Smooth muscle cell (in vitro differentiated cells): Measurements from ENCODE around the gene MAML2. TPM values are rescaled to one million over a fixed set of nuclear protein-coding genes. Genes with fewer than 3 reads are reported as not detected.

ENCODE experiments used
- DNase-seq: peaks from one replicate; lab custom pipeline; 2025; ENCODE audit not compliant: unreplicated experiment; lab: John Stamatoyannopoulos, UW
- H2AFZ ChIP-seq: fragments of 200-600 bp; sonication (generic); 2 replicates; pipeline ENCODE4 v1.6.0; 2016; ENCODE audit warnings: antibody characterized with exemption, low read depth, mild to moderate bottlenecking
- H3F3A ChIP-seq: fragments of 200-600 bp; sonication (generic); 2 replicates; pipeline ENCODE4 v1.6.0; 2017; ENCODE audit warnings: antibody characterized with exemption, low read depth
- H3K27ac ChIP-seq: fragments of 200-600 bp; sonication (generic); 2 replicates; pipeline ENCODE4 v1.5.1; 2016; ENCODE audit warnings: low read depth, mild to moderate bottlenecking
- H3K27me3 ChIP-seq: fragments of 200-600 bp; sonication (generic); 2 replicates; pipeline ENCODE4 v1.6.1; 2016; ENCODE audit warnings: low read depth, mild to moderate bottlenecking
- H3K36me3 ChIP-seq: fragments of 200-600 bp; sonication (generic); 2 replicates; pipeline ENCODE4 v1.5.1; 2016; ENCODE audit warnings: low read depth
- H3K4me1 ChIP-seq: fragments of 200-600 bp; sonication (generic); 2 replicates; pipeline ENCODE4 v1.5.1; 2016; ENCODE audit warnings: low read depth
- H3K4me2 ChIP-seq: fragments of 200-600 bp; sonication (generic); 2 replicates; pipeline ENCODE4 v1.6.0; 2016; ENCODE audit warnings: mild to moderate bottlenecking
- H3K4me3 ChIP-seq: fragments of 200-600 bp; sonication (generic); 2 replicates; pipeline ENCODE4 v1.5.1; 2016; ENCODE audit warnings: mild to moderate bottlenecking
- H3K79me2 ChIP-seq: fragments of 200-600 bp; sonication (generic); 2 replicates; pipeline ENCODE4 v1.6.0; 2016; ENCODE audit warnings: low read depth, mild to moderate bottlenecking
- H3K9ac ChIP-seq: fragments of 200-600 bp; sonication (generic); 2 replicates; pipeline ENCODE4 v1.6.0; 2016; ENCODE audit warnings: low read depth
- H3K9me3 ChIP-seq: fragments of 200-600 bp; sonication (generic); replicated peaks from 2 replicates; pipeline ENCODE4 v1.5.1; 2016; ENCODE audit warnings: low read depth
- H4K20me1 ChIP-seq: fragments of 200-600 bp; sonication (generic); 2 replicates; pipeline ENCODE4 v1.6.0; 2016; ENCODE audit warnings: low read depth
- CTCF ChIP-seq: fragments of 200-600 bp; sonication (generic); IDR thresholded peaks from 2 replicates; pipeline ENCODE4 v1.5.1; 2017; ENCODE audit warnings: borderline replicate concordance, mild to moderate bottlenecking, antibody characterized with exemption; ENCODE audit not compliant: insufficient read depth, poor library complexity, severe bottlenecking
- WGBS: methylation state at CpG from one replicate; pipeline ENCODE4 v1.1.7; 2016; ENCODE audit warnings: low lambda C conversion rate; 5-methylcytosine and 5-hydroxymethylcytosine counted together
- polyA plus RNA-seq: library from polyadenylated mRNA; unstranded; fragments of >200 nt; fragmentation: Nextera tagmentation; extraction: Ambion mirVana; gene quantifications from 2 replicates; pipeline ENCODE4 v1.2.1, GENCODE V29; 2016
- total RNA-seq: library from RNA; depleted of rRNA; stranded (reverse); fragments of >200 nt; gene quantifications from 2 replicates; pipeline ENCODE4 v1.2.3, GENCODE V29; 2014

The MAML2 gene
- total and polyA plus RNA-seq, 2 experiments from 2014 or later, result 8.7 to 52.4 TPM

DNA sequence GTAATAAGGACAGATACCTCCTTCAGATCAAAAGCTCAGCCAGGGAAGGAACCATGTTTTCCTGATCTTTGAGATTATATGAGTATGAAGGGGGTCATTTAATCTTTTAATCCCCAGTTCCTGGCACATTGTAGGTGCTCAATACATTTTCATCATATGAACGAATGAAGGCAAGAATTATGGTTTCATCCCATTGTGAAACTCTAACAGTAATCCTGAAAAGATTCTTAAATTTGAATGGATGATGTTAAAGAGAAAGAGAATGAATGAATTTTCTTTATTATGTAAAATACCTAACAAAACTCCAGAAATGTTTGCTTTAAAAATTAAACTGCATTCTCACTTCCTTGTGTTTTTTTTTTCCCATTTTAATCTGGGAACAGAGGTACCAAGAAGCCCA is 256.9 kb downstream of the MAML2 start:
- Histone ChIP-seq H4K20me1 (peaks cover 17% of the 10 kb centered on the region), H3K9me3 (no peaks in the 10 kb centered on the region), H3K4me1 (peaks cover 20% of the 10 kb centered on the region), H3K27me3 (no peaks in the 10 kb centered on the region), H2AFZ (no peak overlapping the region), H3K79me2 (peaks cover 80% of the 10 kb centered on the region), H3K4me3 (no peak overlapping the region), H3K36me3 (no peaks in the 10 kb centered on the region), H3K27ac (no peak overlapping the region), H3F3A (peaks cover 8% of the 10 kb centered on the region), H3K4me2 (no peak overlapping the region), H3K9ac (no peak overlapping the region)
- no peak for TF ChIP-seq CTCF
- 91% methylated on average over 1 of the region's 1 CpG for WGBS
- no peak for DNase-seq

GRCh38 chr11:96085319-96085930 is 257.6 kb downstream of the MAML2 start:
- H3K36me3 ChIP-seq, result no peaks in the 10 kb centered on the region
- WGBS, result 82% methylated on average over 1 of the region's 1 CpG
- H3K4me2 ChIP-seq, result peak overlapping the region; percentile 45
- H3K79me2 ChIP-seq, result peaks cover 83% of the 10 kb centered on the region
- no peak for DNase-seq
- H4K20me1 ChIP-seq, result peaks cover 13% of the 10 kb centered on the region
- peaks cover 5% of the 10 kb centered on the region for H3F3A ChIP-seq
- peak overlapping the region; percentile 61 for H3K27ac ChIP-seq
- H2AFZ ChIP-seq, result no peak overlapping the region
- no peaks in the 10 kb centered on the region for H3K9me3 ChIP-seq
- TF ChIP-seq CTCF, result no peak
- H3K4me3 ChIP-seq, result no peak overlapping the region
- peaks cover 17% of the 10 kb centered on the region for H3K4me1 ChIP-seq
- no peak overlapping the region for H3K9ac ChIP-seq
- no peaks in the 10 kb centered on the region for H3K27me3 ChIP-seq

DNA sequence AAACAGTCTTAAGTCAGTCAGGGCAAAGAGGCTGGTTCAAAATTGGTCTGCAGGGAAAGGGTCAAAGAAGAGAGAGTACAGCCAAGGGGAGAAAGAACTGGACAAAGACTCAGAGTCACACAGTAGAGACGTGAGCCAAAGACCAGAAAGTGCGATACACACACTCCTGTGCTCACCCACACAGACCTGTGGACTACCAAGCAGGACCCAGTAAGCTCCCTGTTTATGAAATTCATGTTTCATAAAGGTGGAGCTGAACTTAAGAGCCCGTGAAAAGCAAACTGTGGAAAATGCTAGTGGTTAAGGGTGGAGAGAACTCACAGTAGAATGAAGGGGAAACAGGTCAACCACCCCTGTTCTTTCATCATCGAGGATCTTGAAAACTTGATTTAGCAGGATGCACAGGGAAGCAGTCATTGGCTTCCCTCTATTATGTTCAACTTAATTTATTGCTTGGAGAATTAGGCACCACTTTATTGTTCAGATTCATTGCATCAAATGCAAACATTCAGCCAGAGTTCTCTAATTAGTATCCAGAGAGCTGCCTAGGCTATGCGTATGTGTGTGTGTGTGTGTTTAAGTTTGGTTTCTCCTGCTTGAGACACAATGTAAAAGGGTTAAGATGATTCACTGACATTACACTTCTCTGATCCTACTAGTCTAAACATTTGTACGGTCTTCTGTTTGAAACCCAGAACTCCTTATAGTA is 258.2 kb downstream of the MAML2 start:
- peaks cover 83% of the 10 kb centered on the region for H3K79me2 ChIP-seq
- 40% methylated on average over 6 of the region's 6 CpGs for WGBS
- H3K4me1 ChIP-seq, result peaks cover 11% of the 10 kb centered on the region

More for the DNA sequence above, 258.2 kb downstream of the MAML2 start:
- no peak overlapping the region for H3K9ac ChIP-seq
- H3K4me2 ChIP-seq, result peak overlapping the region; percentile 45
- no peaks in the 10 kb centered on the region for H3K27me3 ChIP-seq
- H3F3A ChIP-seq, result no peaks in the 10 kb centered on the region
- H3K36me3 ChIP-seq, result no peaks in the 10 kb centered on the region
- H3K27ac ChIP-seq, result peak overlapping the region; percentile 61
- H2AFZ ChIP-seq, result no peak overlapping the region
- no peaks in the 10 kb centered on the region for H3K9me3 ChIP-seq
- H4K20me1 ChIP-seq, result peaks cover 9% of the 10 kb centered on the region
- no peak for DNase-seq
- no peak overlapping the region for H3K4me3 ChIP-seq
- TF ChIP-seq CTCF, result no peak
